Uterus (tissue), 4 donors: ENCODE data around the gene SYCE1. TPM values are rescaled to one million over a fixed set of nuclear protein-coding genes. Genes with fewer than 3 reads are reported as not detected.

Source experiments
- DNase-seq, 2 donors: peaks; one replicate each; pipeline ENCODE4 v3.0.0-alpha.2; 2019 to 2020
- H3K27ac ChIP-seq, 2 donors: fragments of 200-600 bp; sonication (generic); 1 replicate in 1 of 2; 2 replicates in 1 of 2; pipeline ENCODE4 v1.5.1; 2016 to 2018
- H3K27me3 ChIP-seq, 2 donors: fragments of 200-600 bp; sonication (generic); one replicate each; pipeline ENCODE4 v1.5.1; 2018 to 2019; ENCODE audit warnings: control low read depth in 1 of 2
- H3K36me3 ChIP-seq, 2 donors: fragments of 200-600 bp; sonication (generic); one replicate each; pipeline ENCODE4 v1.5.1; 2019; ENCODE audit warnings: control low read depth in 1 of 2
- H3K4me1 ChIP-seq, 2 donors: fragments of 200-600 bp; sonication (generic); one replicate each; pipeline ENCODE4 v1.5.1; 2018 to 2019; ENCODE audit warnings: control low read depth in 1 of 2
- H3K4me3 ChIP-seq, 2 donors: fragments of 200-600 bp; sonication (generic); 1 replicate in 1 of 2; 2 replicates in 1 of 2; pipeline ENCODE4 v1.5.1; 2018 to 2019; ENCODE audit warnings: mild to moderate bottlenecking in 1 of 2
- H3K9me3 ChIP-seq, 2 donors: fragments of 200-600 bp; sonication (generic); one replicate each; pipeline ENCODE4 v1.5.1; 2019; ENCODE audit warnings: control low read depth in 1 of 2
- CTCF ChIP-seq, 4 experiments: fragments of 200-600 bp in 2 of 4; fragments of 450-650 bp in 2 of 4; sonication (generic) in 2 of 4; IDR thresholded peaks; one replicate each; pipeline ENCODE4 v1.5.1; 2016 to 2019; ENCODE audit warnings: antibody characterized with exemption in 4 of 4, mild to moderate bottlenecking in 2 of 4, moderate library complexity in 1 of 4
- POLR2A ChIP-seq, 2 donors: fragments of 450-650 bp; IDR thresholded peaks; one replicate each; pipeline ENCODE4 v1.6.1; 2016; ENCODE audit warnings: antibody characterized with exemption in 2 of 2, mild to moderate bottlenecking in 1 of 2, moderate library complexity in 1 of 2
- intact Hi-C: fragments of 100-400 bp; cut with DNase I; formaldehyde crosslinking; loops from one replicate; pipeline ENCODE4 v1.15.1; 2023; ENCODE audit warnings: low total_unique reads
- total RNA-seq, 4 donors: library from RNA; depleted of rRNA in 3 of 4; stranded (reverse); fragments of >200 nt in 3 of 4; gene quantifications; one replicate each; pipeline versions ENCODE4 v1.1.0 to v1.2.4, GENCODE V29; 2014 to 2023
- donor health status: DM: yes; HTN: yes; CAD: no.

The SYCE1 gene
- total RNA-seq, 4 donors from 2014 or later, result 1.0 TPM; not detected in 3

- H3K36me3 ChIP-seq, result no peaks in the 10 kb centered on the region
- peaks cover 0 to 7% of the 10 kb centered on the region in 2 donors for H3K9me3 ChIP-seq
- intact Hi-C loops, result no loop called here
- H3K4me3 ChIP-seq, result no peak overlapping the region
- TF ChIP-seq POLR2A (IDR thresholded peaks at IDR 0.05) (no peak), CTCF (IDR thresholded peaks at IDR 0.05) (no peak)
- no peak for DNase-seq
- no peak overlapping the region for H3K27ac ChIP-seq
- H3K27me3 ChIP-seq, result no peaks in the 10 kb centered on the region
- no peaks in the 10 kb centered on the region for H3K4me1 ChIP-seq
Observed at GRCh38 chr10:133511907-133512528, 53.4 kb downstream of the SYCE1 start.

GRCh38 chr10:133511408-133511807 lies 54.0 kb downstream of the SYCE1 start:
- no peak for TF ChIP-seq CTCF (IDR thresholded peaks at IDR 0.05)
- TF ChIP-seq POLR2A (IDR thresholded peaks at IDR 0.05), result no peak
- intact Hi-C loops, result no loop called here

GRCh38 chr10:133509700-133510099 lies 55.7 kb downstream of the SYCE1 start:
- no peak for DNase-seq
- Histone ChIP-seq H3K4me1 (no peaks in the 10 kb centered on the region), H3K4me3 (no peak overlapping the region), H3K27ac (no peak overlapping the region), H3K9me3 (peaks cover 0 to 7% of the 10 kb centered on the region in 2 donors), H3K27me3 (no peaks in the 10 kb centered on the region), H3K36me3 (no peaks in the 10 kb centered on the region)
- intact Hi-C loops, result no loop called here
- TF ChIP-seq POLR2A (IDR thresholded peaks at IDR 0.05) (no peak), CTCF (IDR thresholded peaks at IDR 0.05) (no peak)

More at GRCh38 chr10:133511408-133511807, 54.0 kb downstream of the SYCE1 start:
- H3K9me3 ChIP-seq, result peaks cover 0 to 7% of the 10 kb centered on the region in 2 donors
- no peak overlapping the region for H3K4me3 ChIP-seq
- no peaks in the 10 kb centered on the region for H3K36me3 ChIP-seq
- DNase-seq, result no peak
- H3K27ac ChIP-seq, result no peak overlapping the region
- H3K27me3 ChIP-seq, result no peaks in the 10 kb centered on the region
- no peaks in the 10 kb centered on the region for H3K4me1 ChIP-seq

Other genes starting within 250 kb of the SYCE1 start
- under 1 TPM in 1 of 4 donors, not detected in 3; 0.69 TPM for gene CALY, start 228.7 kb downstream of the SYCE1 start, total RNA-seq
- not detected for gene PRAP1, start 218.2 kb downstream of the SYCE1 start, total RNA-seq
- 10 to 100 TPM in 1 of 4 donors, 1 to 10 TPM in 2, not detected in 1; 2.6 to 13.8 (median 2.9) TPM for gene FUOM, start 207.6 kb downstream of the SYCE1 start, total RNA-seq
- 10 to 100 TPM; 28.2 to 48.8 (median 45.1) TPM for gene ECHS1, start 192.2 kb downstream of the SYCE1 start, total RNA-seq
- 1 to 10 TPM; 2.0 to 9.3 (median 6.7) TPM for gene PAOX, start 186.3 kb downstream of the SYCE1 start, total RNA-seq
- 10 to 100 TPM; 14.6 to 50.1 (median 32.6) TPM for gene MTG1, start 171.4 kb downstream of the SYCE1 start, total RNA-seq
- under 1 TPM in 1 of 4 donors, not detected in 3; 0.62 TPM for gene SPRN, start 141.0 kb downstream of the SYCE1 start, total RNA-seq
- gene SCART1, start 111.6 kb downstream of the SYCE1 start, total RNA-seq, result 1 to 10 TPM; 1.8 to 9.5 (median 6.1) TPM
- 1 to 10 TPM in 2 of 4 donors, under 1 TPM in 2; 0.29 to 6.9 (median 1.1) TPM for gene CYP2E1, start 38.2 kb downstream of the SYCE1 start, total RNA-seq
- not detected for gene FRG2B, start 61.2 kb upstream of the SYCE1 start, total RNA-seq